Activated CD4-positive, alpha-beta T cell treated with anti-CD3 and anti-CD28 coated beads, Interleukin-2, amount 10 ng/mL, durations not matched to agents 24 days and 14 days (primary cell): Measurements from ENCODE around the gene ADGRL3. TPM values are rescaled to one million over a fixed set of nuclear protein-coding genes. Genes with fewer than 3 reads are reported as not detected.

ENCODE experiments used
- DNase-seq: peaks from one replicate; pipeline ENCODE4 v3.0.0; 2022
- H3K27ac Mint-ChIP-seq: one replicate; pipeline ENCODE4 v1.8.0; 2022; ENCODE audit warnings: mild to moderate bottlenecking, mixed read lengths
- H3K27me3 Mint-ChIP-seq: one replicate; pipeline ENCODE4 v1.8.0; 2022; ENCODE audit warnings: mixed read lengths
- H3K36me3 Mint-ChIP-seq: one replicate; pipeline ENCODE4 v1.8.0; 2022; ENCODE audit warnings: low read depth, mild to moderate bottlenecking, mixed read lengths
- H3K4me1 Mint-ChIP-seq: one replicate; pipeline ENCODE4 v1.8.0; 2021; ENCODE audit warnings: mixed read lengths
- H3K4me3 Mint-ChIP-seq: one replicate; pipeline ENCODE4 v1.8.0; 2022; ENCODE audit warnings: mild to moderate bottlenecking, moderate library complexity, mixed read lengths
- H3K9me3 Mint-ChIP-seq: one replicate; pipeline ENCODE4 v1.8.0; 2021; ENCODE audit warnings: mixed read lengths
- intact Hi-C: fragments of 100-400 bp; cut with micrococcal nuclease; formaldehyde crosslinking; loops from one replicate; pipeline ENCODE4 v1.15.1; 2023
- total RNA-seq: library from RNA; stranded (reverse); gene quantifications from 2 replicates; pipeline ENCODE4 v1.2.3, GENCODE V29; 2022

ADGRL3 gene
- total RNA-seq, 1 donor from 2014 or later: not detected

DNA sequence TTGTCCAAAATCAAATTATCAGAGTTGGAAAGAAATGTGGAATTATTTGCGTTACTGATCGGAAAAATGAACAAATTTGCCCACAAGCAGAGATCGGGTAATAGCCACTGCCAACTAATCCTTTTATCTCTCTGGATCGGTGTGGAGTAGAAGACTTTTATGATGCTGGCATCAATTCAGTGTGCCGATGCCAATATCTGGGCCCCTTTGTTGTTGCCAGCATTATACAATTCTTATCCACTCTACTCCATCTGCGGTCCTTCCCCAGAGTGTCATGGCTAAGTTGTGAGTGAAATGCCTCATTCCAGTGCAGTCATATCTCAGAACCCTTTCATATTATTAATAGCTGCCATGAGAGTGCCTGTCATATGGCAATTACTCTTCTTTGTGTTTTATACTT is 660.2 kb downstream of the ADGRL3 start:
- no peak overlapping the region for H3K4me3 Mint-ChIP-seq
- no peak overlapping the region for H3K27ac Mint-ChIP-seq
- no peaks in the 10 kb centered on the region for H3K36me3 Mint-ChIP-seq
- DNase-seq: no peak
- H3K27me3 Mint-ChIP-seq: no peaks in the 10 kb centered on the region
- H3K9me3 Mint-ChIP-seq: peaks cover 5% of the 10 kb centered on the region
- H3K4me1 Mint-ChIP-seq: no peaks in the 10 kb centered on the region
- intact Hi-C loops: no loop called here

DNA sequence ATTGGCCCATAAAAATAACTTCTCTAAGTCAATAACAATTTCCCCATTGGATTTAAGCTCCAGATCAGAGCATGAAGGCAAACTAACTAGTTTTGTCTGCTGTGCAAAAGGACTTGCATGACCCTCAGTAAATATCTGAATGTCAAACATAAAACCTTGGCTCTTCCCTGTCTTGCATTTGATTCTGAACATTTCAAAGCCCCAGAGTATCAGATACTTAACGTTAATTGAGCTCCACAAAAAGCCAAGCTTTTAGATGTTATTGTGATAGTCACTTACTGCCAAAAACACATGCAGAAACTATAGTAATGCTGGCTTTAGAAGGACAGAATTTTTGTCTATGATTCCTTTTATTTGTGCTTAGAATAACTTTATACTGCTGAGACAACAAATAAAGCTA is 664.2 kb downstream of the ADGRL3 start:
- no peaks in the 10 kb centered on the region for H3K27me3 Mint-ChIP-seq
- intact Hi-C loops: no loop called here
- H3K9me3 Mint-ChIP-seq: peaks cover 4% of the 10 kb centered on the region
- no peaks in the 10 kb centered on the region for H3K4me1 Mint-ChIP-seq
- no peak overlapping the region for H3K27ac Mint-ChIP-seq
- no peak overlapping the region for H3K4me3 Mint-ChIP-seq
- H3K36me3 Mint-ChIP-seq: no peaks in the 10 kb centered on the region
- DNase-seq: no peak

DNA sequence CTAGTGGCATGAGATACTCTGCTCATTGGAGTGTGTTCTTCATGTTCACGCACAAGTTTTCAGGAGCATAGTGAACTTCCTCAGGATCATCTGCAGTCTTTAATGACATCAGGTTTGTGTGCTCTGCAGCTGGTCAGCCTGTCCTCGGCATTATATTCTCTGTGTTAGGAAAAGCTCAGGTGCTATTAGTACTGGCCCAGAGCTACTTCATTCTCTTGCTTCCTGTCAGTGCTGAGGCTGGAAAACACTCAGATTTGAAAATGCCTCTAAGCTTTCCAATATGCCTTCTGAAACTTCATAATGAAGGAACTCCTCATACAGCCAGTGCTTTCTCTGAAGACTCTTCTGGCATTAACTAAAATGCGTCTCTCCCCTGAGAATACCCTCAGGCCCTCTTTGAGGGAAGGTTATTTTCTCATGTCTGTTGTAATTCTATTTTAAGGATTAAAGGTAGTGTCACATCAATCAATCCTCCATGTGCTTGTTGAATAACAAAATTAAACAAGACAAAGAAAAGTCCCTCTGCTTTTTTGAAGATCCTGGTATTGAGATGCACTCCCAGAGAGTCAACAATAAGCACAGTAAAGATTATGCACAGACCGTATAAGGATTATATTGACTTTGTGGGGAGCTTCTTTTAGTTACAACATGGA is 666.4 kb downstream of the ADGRL3 start:
- DNase-seq: no peak
- intact Hi-C loops: no loop called here
- Mint-ChIP-seq H3K36me3 (no peaks in the 10 kb centered on the region), H3K27me3 (no peaks in the 10 kb centered on the region), H3K27ac (no peak overlapping the region), H3K4me3 (no peak overlapping the region), H3K4me1 (no peaks in the 10 kb centered on the region), H3K9me3 (peaks cover 4% of the 10 kb centered on the region)

DNA sequence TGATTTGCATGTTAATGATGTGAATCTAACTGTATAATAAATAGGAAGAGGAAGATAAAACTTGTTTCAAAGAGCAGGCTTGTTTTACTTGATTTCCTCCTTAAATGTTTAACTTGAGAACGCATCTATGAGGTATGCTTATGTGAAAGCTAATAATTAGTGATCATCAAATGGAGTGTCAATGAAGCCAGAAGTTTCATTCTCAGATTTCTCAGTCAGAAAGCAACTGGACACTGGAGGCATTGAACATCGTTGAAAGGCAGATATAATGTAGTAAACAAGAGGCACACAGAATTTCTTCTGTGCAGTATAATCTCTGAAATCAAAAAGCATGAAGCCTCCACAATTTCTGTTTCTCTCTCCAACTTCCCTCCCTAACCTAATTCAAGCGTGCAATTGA is 672.9 kb downstream of the ADGRL3 start:
- Mint-ChIP-seq H3K9me3 (peaks cover 11% of the 10 kb centered on the region), H3K27me3 (no peaks in the 10 kb centered on the region), H3K4me1 (peaks cover 5% of the 10 kb centered on the region), H3K36me3 (no peaks in the 10 kb centered on the region), H3K4me3 (no peak overlapping the region), H3K27ac (no peak overlapping the region)
- intact Hi-C loops: no loop called here
- DNase-seq: no peak

DNA sequence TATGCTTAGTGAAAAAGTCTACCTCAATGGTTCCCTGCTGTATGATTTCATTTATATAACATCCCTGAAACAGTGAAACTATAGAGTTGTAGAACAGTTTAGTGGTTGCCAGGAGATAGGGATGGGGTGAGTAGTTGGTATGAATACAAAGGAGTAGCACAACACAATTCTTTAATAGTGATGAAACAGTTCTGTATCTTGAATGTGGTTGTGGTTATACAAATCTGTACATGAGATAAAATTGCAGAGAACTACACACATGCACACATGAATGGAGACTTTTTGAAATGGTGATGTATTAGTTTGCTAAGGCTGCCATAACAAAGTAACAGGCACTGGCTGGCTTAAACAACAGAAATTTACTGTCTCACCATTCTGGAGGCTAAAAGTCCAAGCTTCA is 677.1 kb downstream of the ADGRL3 start:
- peaks cover 6% of the 10 kb centered on the region for H3K9me3 Mint-ChIP-seq
- DNase-seq: no peak
- peaks cover 5% of the 10 kb centered on the region for H3K4me1 Mint-ChIP-seq
- intact Hi-C loops: no loop called here
- no peak overlapping the region for H3K4me3 Mint-ChIP-seq
- no peak overlapping the region for H3K27ac Mint-ChIP-seq
- H3K27me3 Mint-ChIP-seq: no peaks in the 10 kb centered on the region
- H3K36me3 Mint-ChIP-seq: no peaks in the 10 kb centered on the region

DNA sequence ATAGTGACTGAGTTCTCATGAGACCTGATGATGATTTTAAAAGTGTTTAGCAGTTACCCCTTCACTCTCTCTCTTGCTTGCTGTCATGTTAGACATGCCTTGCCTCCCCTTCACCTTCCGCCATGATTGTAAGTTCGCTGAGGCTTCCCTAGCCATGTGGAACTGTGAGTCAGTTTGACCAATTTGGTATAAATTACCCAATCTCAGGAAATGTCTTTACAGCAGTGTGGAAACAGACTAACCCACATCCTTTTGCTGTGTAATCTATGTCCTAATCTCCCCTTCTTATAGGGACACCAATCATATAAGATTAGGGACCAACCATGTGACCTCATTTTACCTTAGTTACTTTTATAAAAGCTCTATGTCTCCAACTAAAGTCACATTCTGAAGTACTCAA is 677.8 kb downstream of the ADGRL3 start:
- DNase-seq: peak; percentile 53
- peaks cover 5% of the 10 kb centered on the region for H3K4me1 Mint-ChIP-seq
- peak overlapping the region; percentile 48 for H3K27ac Mint-ChIP-seq
- no peaks in the 10 kb centered on the region for H3K27me3 Mint-ChIP-seq
- H3K4me3 Mint-ChIP-seq: no peak overlapping the region
- intact Hi-C loops: no loop called here
- H3K9me3 Mint-ChIP-seq: peaks cover 6% of the 10 kb centered on the region
- no peaks in the 10 kb centered on the region for H3K36me3 Mint-ChIP-seq

DNA sequence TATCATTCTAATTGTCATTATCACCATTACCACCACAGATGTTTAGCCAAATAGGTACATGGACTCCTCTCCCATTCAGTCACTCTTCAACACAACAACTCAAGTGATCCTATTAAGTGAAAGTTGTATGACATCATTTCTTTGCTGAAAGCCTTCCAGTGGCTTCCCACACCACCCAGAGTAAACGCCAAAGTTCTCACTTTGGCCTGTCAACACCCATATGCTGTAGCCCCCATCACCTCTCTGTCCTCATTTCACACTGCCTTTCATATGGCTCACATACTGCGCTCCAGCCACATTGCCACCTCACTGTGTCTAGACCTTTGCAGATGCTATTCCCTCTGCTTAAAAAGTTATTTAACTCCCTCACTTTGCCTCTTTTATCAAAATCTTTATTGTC is 682.3 kb downstream of the ADGRL3 start:
- DNase-seq: no peak
- no peak overlapping the region for H3K4me3 Mint-ChIP-seq
- H3K36me3 Mint-ChIP-seq: no peaks in the 10 kb centered on the region
- H3K27me3 Mint-ChIP-seq: no peaks in the 10 kb centered on the region
- peaks cover 4% of the 10 kb centered on the region for H3K9me3 Mint-ChIP-seq
- intact Hi-C loops: no loop called here
- H3K27ac Mint-ChIP-seq: no peak overlapping the region
- H3K4me1 Mint-ChIP-seq: peaks cover 2% of the 10 kb centered on the region

DNA sequence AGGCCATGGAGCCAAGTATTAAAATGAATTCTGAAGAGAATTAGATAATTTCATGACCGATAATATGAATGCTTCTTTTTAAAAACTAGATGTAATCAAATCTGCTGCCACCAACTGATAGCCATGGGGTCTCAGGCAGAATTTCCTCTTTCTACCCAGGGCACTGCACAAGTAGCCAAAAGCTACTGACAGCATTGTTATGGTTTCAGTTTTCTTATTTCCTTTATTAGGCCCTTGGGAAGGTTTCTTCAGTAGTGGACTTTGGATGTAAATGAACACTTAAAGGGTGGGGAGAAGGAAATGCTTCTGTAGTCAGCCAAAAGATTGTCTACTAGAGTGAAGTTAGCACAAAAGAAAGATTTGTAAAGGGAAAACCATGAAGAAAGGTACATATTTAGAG is 686.0 kb downstream of the ADGRL3 start:
- Mint-ChIP-seq H3K9me3 (peaks cover 4% of the 10 kb centered on the region), H3K4me3 (no peak overlapping the region), H3K36me3 (no peaks in the 10 kb centered on the region), H3K27ac (no peak overlapping the region), H3K27me3 (no peaks in the 10 kb centered on the region), H3K4me1 (no peaks in the 10 kb centered on the region)
- intact Hi-C loops: no loop called here
- no peak for DNase-seq

DNA sequence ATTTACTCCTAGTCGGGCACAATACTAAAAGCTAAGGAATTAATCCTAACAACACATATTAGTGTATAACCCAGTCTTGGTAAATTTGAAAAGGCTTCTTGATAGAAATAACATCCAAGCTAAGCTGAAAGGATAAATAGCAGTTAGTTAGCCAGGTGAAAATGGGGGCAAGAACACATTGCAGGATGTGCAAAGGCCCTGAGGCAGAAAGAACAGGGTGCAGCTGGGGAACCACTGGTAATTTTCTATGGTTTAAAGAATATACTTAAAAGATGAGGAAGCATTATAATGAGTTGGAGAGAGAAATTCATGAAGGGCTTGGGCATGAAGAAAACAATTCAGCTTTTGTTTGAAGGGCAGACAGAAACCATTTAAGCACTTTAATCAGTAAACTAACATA is 689.0 kb downstream of the ADGRL3 start:
- H3K4me3 Mint-ChIP-seq: no peak overlapping the region
- no peak overlapping the region for H3K27ac Mint-ChIP-seq
- H3K36me3 Mint-ChIP-seq: no peaks in the 10 kb centered on the region
- DNase-seq: no peak
- no peaks in the 10 kb centered on the region for H3K27me3 Mint-ChIP-seq
- H3K4me1 Mint-ChIP-seq: no peaks in the 10 kb centered on the region
- peaks cover 4% of the 10 kb centered on the region for H3K9me3 Mint-ChIP-seq
- intact Hi-C loops: no loop called here

DNA sequence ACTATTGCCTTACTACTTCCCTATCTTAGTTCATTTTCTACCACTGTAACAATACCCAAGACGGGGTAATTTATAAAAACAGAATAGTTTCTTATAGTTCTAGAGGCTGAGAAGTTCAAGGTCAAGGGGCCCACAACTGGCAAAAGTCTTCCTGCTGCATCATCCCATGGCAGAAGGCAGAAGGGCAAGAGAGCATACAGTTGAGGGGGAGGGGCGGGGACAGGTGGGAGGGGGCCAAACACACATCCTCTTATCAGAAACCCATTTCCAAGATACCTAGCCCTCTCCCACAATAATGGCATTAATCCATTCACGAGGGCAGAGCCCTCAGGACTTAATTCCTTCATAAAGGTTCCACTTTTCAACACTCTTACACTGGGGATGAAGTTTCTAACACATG is 690.2 kb downstream of the ADGRL3 start:
- no peaks in the 10 kb centered on the region for H3K27me3 Mint-ChIP-seq
- no peak overlapping the region for H3K4me3 Mint-ChIP-seq
- H3K9me3 Mint-ChIP-seq: peaks cover 4% of the 10 kb centered on the region
- H3K27ac Mint-ChIP-seq: no peak overlapping the region
- no peaks in the 10 kb centered on the region for H3K36me3 Mint-ChIP-seq
- intact Hi-C loops: no loop called here
- H3K4me1 Mint-ChIP-seq: no peaks in the 10 kb centered on the region
- no peak for DNase-seq

DNA sequence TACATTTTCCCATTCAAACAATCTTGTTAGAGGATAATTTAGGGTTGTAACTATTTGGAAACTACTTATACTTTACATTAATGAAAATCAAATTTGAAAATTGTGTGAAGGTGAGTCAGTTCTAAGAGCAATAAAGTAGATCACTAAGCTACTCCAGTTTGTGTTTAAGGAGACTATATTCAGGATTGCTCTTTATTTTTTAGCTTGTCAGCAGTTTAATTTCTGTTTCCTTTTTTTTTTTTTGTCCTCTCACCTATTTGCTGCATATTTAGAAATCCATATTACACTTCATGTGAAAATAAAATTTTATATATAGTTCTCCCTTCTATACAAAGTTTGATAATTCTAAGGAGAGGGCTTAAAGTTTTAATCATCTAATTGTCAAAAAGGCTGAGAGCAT is 691.8 kb downstream of the ADGRL3 start:
- H3K36me3 Mint-ChIP-seq: no peaks in the 10 kb centered on the region
- no peaks in the 10 kb centered on the region for H3K27me3 Mint-ChIP-seq
- DNase-seq: no peak
- H3K4me3 Mint-ChIP-seq: no peak overlapping the region
- peaks cover 4% of the 10 kb centered on the region for H3K9me3 Mint-ChIP-seq
- intact Hi-C loops: no loop called here
- H3K27ac Mint-ChIP-seq: no peak overlapping the region
- H3K4me1 Mint-ChIP-seq: no peaks in the 10 kb centered on the region

DNA sequence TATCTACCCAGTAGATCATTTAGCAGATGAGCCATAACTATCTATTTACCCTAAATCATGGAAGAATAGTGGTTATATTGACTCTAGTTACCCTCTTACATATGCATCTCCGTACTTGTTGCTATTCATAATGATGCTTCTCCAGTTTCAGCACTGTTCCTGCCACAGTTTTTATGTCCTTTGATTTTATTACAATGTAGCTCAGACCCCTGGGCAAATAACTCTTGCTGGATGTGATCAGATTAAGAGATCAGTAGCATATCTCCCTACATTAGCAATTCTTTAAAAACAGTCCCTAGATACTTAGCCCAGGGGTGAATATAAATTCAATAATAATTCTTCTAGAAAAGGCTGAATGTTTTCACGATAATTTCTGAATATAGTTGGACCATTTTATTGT is 696.5 kb downstream of the ADGRL3 start:
- Mint-ChIP-seq H3K9me3 (no peaks in the 10 kb centered on the region), H3K27me3 (no peaks in the 10 kb centered on the region), H3K4me1 (no peaks in the 10 kb centered on the region)

DNA sequence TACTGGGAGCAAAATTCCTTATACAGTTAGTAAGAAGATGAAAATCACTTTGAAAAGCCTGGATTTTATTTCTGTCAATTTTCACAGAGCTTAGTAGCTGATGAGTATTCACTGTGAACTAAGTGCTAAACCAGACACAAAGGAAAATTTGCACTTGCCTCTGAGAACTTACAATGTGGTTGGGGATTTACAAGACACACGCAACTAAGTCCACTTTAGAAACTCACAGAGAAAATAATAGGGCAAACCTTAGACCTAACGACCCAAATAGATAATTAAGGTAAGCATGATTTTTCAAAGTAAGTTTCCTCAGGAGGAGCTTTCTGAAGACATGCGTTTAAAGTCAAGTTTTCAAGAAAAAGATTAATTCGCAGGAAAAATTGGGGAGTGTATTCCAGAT is 708.9 kb downstream of the ADGRL3 start:
- H3K27ac Mint-ChIP-seq: no peak overlapping the region
- H3K9me3 Mint-ChIP-seq: no peaks in the 10 kb centered on the region
- no peak for DNase-seq
- no peaks in the 10 kb centered on the region for H3K4me1 Mint-ChIP-seq
- no peak overlapping the region for H3K4me3 Mint-ChIP-seq
- intact Hi-C loops: no loop called here
- H3K36me3 Mint-ChIP-seq: no peaks in the 10 kb centered on the region
- H3K27me3 Mint-ChIP-seq: no peaks in the 10 kb centered on the region

More for the DNA sequence above, 696.5 kb downstream of the ADGRL3 start:
- no peak for DNase-seq
- Mint-ChIP-seq H3K4me3 (no peak overlapping the region), H3K27ac (no peak overlapping the region), H3K36me3 (no peaks in the 10 kb centered on the region)
- intact Hi-C loops: no loop called here

DNA sequence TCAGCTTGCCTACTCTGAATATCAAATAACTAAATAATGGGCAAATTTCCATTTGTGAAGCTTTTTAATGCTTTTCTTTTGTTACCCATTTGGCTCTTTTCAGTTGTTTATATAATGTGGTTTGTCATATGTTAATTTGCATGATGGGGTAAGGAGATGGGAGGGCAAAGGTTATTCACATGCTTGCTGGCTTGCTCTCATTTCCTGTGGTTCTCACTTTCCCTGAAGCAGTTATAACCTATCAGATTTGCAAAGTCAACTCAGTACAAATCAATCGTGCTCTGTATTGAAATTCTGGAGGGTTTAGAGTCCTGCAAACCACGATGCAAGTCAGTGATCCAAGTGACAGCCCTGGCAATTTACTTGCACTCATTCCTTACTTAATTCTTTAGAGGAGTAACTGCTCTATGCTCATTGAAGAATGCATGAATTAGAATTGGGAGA is 711.2 kb downstream of the ADGRL3 start:
- H3K36me3 Mint-ChIP-seq: no peaks in the 10 kb centered on the region
- no peak overlapping the region for H3K27ac Mint-ChIP-seq
- intact Hi-C loops: no loop called here
- H3K27me3 Mint-ChIP-seq: no peaks in the 10 kb centered on the region
- no peak for DNase-seq
- H3K9me3 Mint-ChIP-seq: no peaks in the 10 kb centered on the region
- no peak overlapping the region for H3K4me3 Mint-ChIP-seq
- H3K4me1 Mint-ChIP-seq: no peaks in the 10 kb centered on the region

DNA sequence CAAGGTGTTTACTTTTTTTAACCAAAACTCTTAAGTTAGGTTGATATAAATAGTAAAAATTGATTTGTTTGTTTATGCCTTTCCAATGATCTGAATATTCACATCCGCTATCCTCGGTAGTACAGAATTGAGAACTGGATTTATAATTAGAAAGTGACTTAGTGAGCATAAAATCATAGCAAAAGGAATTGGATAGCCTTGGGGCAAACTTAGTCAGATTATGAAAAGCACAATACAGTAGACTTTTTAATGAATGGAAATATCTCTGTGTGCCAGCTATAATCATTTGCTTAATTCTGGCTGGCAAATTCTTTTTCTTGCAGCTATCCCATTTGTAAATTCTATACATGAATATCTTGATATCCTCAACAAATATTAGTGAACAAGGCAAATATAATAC is 713.5 kb downstream of the ADGRL3 start:
- Mint-ChIP-seq H3K27ac (no peak overlapping the region), H3K36me3 (no peaks in the 10 kb centered on the region), H3K9me3 (no peaks in the 10 kb centered on the region), H3K4me3 (no peak overlapping the region), H3K4me1 (no peaks in the 10 kb centered on the region), H3K27me3 (no peaks in the 10 kb centered on the region)
- DNase-seq: no peak
- intact Hi-C loops: no loop called here
